HG03139 (cell line): ENCODE measurements around the gene PPP1R13B.
"Not testable (repeated sequence)": the region's sequence is repeated elsewhere in the genome, so short reads cannot be mapped to it uniquely, and the experiment has no call there.

ENCODE experiments used
- ATAC-seq: cut with Tn5 transposase; IDR thresholded peaks from one replicate; pipeline ENCODE4 v1.9.1; 2021; ENCODE audit not compliant: unreplicated experiment

The PPP1R13B gene

DNA sequence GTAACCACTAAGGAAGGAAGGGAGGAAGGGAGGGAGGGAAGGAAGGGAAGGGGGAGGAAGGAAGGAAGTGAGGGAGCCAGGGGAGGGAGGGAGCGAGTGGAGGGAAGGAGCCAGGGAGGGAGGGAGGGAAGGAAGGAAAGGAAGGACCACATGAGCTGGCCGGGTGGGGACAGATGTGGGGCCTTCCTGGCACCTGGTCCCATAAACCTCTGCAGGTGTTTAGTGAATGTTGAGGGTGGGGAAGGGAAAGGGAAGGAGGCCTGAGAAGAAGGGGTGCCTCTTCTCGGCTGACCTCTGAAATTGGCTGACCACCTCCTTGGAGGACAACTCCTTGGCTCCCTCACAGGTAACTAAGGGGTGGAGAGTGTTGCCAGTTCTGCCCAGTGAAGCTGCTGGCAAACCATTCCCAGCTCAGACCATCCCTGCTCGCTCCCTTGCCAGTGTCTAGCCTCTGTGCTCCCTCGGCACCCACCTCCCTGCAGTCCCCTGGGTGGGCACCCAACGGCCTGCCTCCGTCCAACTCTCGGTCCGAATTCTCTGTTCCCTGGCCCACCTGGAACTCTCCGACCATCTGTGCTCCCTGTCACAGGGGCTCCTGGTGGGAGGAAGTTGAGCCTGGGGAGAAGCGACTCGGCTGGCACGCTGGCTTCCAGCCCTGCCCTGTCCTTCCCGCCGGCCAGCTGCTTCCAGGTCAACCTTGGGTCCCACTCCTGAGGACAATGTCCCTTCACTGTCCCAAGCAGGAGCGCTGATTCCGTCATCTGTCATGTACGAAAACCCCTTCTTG, 12.2 kb upstream of the PPP1R13B start:
- ATAC-seq: no peak

DNA sequence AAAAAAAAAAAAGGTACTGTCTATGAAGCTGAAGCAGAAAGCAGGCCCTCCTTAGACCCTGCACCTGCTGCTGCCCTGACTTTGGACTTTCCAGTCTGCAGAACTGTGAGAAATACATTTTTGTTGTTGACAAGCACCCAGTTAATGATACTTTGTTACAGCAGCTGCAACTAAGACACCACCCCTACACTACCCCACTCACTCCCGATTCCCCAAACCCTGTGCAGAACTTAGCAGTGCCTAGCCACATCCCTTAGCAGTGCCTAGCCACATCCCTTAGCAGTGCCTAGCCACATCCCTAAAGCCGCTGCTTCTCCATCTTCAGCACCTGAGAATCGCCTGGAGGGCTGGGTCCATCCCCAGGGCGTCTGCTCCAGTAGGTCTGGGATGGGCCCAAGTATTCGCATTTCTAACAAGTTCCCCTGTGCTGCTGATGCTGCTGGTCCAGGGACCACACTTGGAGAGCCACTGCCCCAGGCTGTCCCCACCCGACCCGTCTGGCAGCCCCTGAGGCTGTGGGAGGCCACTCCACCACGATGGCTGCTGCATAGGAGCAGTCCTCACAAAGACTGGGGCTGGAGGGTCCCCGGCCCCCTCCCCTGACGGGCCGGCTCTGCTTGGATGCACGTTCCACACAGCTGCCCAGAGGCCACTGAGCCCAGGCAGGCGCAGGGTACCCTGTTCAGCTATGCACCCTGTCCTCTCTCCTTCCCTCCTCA, 10.8 kb upstream of the PPP1R13B start:
- no peak for ATAC-seq

DNA sequence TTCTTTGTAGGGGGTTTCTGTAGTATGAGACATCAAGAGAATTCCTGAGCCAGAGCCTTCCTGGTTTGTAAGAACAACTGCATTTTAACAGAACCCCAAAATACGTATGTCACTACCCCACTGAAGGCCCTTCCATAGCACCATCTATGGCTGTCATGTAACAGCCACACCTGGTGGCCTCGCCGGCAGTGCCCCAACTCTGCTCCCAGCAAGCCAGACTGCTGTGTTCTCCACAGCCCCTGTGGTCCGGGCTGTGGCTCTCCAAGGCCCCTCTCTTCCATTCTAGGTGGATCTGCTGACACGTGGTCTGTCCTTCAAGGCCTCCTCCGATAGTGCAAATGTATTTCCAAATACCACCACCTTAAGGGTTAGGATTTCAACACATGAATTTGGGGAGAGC, 9.9 kb upstream of the PPP1R13B start:
- ATAC-seq: no peak

DNA sequence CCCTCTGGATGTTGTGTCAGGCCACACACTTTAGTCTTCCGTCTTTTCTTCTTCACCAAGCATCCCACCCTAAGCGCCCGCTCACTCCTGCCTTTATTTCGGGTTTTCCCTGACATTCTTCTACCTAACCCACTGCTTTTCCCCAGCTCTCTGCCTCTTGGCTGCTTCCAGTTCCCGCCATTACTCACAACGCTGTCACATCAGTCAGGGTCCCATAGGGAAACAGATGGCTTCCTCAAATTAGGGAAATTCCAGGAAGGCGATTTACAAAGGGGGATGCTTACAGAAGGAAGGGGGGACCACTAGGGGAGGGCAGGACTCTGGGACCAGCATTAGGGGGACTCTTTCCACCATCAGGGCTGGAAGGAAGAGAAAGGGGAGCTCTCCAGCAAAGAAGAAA, 9.2 kb upstream of the PPP1R13B start:
- ATAC-seq: no peak

DNA sequence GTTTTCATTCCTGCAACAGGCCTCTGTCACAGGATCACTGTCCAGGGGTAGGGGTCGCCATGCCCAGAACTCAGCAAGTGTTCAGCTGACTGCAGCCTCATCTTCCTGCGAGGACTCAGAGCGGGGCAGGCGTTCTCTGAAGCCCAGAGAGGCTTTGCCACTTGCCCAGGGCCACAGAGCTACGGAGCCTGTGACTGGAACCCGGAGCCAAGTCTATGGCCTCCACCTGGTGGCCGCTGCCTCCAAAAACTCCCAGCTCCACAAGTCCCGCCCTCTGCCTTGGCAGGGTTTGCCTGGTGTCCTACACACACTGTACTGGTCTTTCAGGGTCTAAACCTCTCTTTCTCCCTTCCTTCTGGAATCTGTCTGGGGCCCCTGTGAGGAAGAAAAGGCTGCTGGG, 8.7 kb upstream of the PPP1R13B start:
- ATAC-seq: no peak

DNA sequence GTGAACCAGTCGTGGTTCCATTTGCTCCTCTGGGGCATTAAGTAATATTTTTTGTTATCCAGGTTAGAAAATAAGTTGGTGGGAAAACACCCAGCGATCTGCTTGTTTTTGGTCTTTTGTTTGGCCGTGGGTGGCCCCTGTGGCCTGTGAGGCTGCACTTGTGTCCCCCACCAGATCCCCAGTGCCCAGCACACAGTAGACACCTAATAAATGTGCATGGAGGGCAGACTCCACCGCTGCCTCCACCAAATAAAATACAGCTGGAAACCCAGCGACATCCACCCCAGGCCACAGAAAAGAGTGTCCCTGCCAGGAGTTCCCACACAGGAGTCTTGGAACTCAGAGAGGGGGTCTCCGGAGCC, 8.3 kb upstream of the PPP1R13B start:
- ATAC-seq: no peak

DNA sequence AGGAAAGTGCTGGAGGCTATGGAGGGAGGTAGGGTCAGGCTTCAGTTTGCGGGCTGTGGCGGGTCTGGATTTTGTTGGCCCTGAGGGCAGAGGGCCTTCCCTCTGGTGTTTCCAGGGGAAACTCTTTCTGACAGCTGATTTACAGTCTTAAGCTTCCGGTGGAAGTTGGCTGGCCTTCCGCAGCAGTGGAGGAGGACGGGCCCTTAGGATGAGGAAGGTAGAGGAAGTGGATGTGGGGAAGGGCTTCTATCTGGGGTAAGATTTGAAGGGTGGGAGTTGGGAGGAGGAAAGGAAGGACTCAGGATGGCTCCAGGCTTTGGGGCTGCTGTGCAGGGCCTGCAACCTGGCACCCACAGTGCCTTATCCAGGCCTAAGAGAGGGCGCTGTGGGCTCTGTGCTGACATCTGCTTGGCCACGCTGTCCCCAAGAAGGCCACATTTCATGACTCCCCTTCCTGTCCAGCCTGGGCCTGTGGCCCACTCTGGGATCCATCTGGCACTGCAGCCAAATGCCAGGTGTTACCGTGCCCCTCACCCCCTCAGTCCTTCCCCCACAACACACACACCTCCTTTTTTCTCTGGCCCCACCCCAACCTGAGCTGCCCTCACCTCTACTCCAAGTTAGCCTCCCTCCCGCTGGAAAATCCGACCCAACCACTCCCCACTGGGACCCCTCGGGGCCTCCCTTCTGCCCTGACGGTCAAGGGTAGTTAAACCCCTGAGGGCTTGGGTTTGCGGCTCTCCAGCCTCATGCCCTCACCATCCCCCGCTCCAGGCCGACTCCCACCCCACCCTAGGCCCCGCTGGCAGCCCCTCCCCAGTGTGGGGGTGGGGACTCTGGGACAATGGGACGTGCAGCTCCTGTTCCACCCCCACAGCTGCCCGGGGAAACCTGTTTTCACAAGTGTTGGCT, 7.7 kb upstream of the PPP1R13B start:
- no peak for ATAC-seq

DNA sequence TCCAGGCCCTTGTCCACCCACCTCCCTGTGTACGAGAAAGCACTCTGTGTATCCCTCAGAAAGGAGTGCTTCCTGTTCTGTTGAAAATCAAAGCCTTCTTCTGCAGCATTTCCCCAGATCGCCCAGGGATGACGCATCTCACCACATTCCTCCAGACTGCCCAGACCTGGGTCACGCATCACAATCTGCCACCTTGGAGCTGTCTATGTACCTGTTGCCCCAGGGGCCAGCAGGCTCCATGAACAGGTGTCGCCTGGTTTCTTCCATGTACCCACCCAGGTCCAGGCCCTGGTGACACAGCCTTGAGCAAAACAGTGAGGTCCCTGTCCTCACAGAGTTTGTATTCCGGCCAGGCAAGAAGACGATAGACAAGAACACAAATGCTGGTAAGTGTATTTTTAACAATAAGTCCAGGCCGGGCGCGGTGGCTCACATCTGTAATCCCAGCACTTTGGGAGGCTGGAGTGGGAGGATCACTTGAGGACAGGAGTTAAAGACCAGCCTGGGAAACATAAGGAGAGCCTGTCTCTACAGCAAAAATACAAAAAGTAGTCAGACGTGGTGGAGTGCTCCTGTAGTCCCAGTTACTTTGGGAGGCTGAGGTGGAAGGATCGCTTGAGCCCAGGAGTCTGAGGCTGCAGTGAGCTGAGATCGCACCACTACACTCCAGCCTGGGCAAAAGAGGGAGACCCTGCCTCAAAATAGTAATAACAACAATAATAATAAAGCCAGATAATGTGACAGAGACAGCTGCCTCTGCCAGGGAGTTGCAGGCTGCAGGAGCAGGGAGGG, 6.8 kb upstream of the PPP1R13B start:
- ATAC-seq: no peak

DNA sequence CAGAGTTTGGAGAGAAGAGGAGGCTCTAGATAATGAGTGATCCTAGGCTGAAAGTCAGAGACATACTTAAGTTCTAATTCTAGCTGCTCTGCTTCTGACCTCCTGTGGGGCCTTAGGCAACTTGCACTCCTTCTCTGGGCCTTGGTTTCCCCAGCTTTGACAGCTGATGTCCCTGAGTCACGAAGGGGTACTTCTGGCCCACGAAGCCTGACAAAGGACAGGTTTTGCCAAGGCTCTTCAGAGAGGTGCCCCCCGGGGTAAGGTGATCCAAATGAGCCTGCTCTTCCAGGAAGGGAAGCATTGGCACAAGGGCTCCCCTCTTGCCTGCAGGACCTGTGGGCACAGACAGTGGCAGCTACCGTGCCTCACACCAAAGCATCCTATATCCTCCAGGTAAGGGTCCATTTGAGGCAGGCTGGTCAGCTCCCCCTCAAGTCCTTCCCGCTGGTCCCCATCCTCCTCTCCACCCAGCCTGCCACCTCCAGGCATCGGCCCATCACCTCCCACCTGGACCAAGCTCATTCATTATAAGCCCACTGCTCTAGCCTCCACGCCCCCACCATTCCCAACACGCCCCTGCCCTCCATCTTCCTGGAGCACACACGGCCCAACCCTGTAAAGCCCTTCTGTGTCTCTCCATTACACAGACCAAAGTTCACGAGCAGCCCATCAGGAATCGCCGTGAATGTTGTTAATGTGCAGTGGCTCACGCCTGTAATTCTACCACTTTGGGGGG, 1.9 kb upstream of the PPP1R13B start:
- ATAC-seq: no peak

DNA sequence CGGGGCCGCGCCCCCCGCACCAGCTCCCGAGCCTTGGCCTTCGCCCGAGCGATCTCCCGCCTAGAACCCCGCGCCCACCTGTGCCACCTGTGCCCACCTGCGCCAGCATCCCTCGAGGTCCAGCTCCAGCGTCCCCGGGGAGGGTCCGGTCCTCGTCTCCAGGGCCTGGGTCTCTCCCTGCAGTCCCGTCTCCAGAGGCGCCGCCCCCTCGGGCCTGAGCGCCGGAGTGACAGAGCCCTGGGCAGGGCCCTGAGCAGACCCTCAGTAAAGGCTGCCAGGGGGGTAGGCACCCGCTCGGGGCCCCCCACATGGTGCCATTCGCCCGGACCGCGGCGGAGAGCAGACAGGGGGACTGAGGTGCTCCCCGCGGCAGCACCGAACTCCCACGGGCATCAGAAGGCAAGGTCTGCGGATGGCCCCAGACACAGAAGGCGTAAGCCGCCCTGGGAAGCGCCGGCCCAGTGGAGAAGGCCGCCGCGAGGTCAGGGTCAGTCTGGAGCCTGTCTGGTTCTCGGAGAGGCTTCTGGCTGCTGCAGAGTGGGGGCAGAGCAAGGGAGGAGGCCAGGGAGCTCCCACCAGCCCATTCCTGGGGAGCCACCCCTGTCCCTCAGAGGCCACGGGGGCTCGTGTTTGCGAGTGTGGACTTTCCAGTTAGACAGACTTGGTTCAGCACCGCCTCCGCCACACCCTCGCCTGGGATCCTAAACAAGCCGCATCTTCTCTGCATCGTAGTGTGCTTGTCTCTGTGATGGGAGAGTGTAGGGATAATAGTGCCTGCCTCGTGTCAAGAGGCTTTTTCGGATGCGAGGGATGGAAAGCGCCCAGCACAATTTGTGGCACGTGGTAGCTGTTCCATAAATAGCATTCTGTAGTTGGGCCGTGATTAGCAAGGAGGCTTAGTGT, 1.1 kb upstream of the PPP1R13B start:
- ATAC-seq: no peak

DNA sequence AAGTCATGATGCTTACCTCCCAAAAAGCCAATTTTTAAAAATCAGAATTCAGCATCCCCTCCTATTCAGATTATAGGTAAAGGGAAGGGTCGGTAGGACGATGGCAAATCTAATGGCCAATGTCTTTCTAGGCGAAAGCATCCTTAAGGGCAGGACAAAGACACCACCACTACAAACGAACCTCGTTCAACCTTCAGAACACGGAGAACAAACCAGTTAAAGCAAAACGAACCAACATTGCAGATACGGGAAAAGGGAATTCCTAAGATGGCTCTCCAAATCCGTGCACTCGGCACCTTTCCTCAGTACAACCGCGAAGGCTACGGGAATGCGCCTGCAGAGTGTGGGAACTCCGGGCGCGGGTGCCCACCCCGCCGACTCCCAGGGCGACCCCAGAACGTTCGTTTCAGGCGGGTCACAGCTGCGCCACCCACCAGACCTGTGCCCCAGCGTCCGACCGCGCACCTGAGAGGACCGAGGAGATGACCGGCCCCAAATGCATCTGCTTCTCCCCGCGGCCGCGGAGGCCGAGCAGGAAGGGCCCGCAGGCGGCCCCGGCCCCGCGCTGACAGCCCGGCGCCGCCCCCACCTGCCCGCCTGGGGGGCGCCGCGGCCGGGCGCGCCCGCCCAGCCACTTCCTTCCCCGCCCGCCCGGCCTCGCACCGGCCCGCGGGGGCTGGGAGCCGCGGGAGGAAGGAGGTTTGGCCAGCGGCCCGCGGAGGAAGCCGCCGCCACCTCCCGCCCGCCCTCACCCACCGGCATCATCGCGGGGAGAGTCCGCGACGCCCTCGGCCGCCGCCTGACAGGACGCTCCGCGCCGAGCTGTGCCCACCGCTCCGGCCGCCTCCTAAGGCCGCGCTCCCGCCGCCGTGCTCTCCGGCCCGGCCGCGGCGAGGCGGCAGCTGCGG, 578 bp downstream of the PPP1R13B start:
- ATAC-seq: peak; percentile 29

DNA sequence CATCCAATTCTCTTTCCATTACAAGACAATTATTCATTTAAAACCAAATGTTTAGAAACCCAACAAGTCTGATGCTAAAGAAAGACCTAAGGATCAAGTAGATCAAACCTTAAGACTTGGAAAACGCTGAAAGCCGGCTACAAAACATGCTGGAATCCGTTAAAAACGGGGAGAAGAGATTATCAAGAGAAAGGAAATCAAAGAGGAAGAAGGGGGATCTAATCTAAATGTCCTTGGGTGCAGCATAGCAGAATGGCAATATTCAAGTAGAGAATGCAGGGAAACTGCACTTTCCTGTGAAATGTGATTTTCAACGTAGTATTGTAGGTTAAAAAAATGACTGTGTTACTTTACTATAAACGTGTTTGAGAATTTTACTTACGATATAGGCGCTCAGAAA, 1.3 kb downstream of the PPP1R13B start:
- ATAC-seq: no peak

DNA sequence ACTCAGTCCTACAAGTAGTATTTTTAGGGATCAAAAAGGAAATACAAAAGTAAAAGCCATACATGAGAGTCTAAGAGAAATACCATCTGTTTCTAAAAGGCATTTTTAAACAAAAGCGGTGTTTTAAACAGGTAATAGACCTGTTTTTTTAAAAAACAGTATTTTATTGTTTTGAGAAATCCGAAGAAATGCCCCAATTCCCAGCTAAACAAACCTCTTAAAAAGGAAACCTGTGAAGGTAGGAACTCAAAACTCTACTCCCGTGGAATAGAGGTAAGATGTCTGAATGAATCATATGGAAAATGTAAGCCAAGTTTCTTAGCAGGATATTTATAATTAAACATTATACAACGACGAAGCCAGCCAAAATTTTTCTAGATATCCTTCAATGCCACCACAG, 2.0 kb downstream of the PPP1R13B start:
- ATAC-seq: no peak

DNA sequence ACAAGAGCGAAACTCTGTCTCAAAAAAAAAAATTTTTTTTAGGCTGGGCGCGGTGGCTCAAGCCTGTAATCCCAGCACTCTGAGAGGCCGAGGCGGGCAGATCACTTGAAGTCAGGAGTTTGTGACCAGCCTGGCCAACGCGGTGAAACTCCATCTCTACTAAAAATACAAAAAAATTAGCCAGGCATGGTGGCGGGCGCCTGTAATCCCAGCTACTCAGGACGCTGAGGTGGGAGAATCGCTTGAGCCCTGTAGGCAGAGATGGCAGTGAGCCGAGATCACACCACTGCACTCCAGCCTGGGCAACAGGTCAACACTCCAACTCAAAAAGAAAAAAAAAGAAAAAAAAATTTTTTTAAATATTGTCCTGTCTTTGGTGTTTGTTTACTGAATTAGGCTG, 6.1 kb downstream of the PPP1R13B start:
- not testable (repeated sequence) for ATAC-seq

DNA sequence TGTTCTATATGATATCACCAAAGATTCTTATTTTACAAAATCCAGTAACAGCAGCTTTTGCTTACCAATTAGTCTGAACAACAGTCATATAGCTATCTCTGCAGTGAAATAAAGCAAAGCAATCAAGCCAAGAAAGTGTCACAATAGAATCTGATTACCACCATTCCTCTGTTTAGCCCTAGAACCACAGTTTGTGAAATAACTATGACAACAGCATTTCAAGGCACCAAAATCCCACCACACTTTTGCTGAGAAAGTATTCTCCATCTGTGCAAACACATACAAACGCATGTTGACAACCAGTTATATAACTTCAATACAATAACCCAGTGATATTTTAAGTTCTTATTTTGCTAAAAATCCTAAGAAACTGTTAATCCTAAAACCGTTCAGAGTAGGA, 7.4 kb downstream of the PPP1R13B start:
- no peak for ATAC-seq

DNA sequence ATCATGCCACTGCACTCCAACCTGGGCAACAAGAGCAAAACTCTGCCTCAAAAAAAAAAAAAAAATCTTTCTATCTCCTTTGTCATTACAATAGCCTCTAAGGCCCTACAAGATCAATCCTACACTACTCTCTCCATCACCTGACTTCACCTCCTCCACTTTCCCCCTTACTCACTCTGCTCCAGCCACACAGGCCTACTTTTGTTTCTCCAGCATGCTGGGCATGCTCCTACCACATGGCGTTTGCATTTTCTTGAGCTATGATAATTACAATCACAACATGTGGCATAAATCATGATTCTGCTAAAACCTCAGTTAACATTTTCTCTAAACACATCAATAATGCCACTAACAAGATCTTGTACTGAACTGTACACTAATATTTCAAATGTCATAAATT, 7.8 kb downstream of the PPP1R13B start:
- ATAC-seq: no peak

DNA sequence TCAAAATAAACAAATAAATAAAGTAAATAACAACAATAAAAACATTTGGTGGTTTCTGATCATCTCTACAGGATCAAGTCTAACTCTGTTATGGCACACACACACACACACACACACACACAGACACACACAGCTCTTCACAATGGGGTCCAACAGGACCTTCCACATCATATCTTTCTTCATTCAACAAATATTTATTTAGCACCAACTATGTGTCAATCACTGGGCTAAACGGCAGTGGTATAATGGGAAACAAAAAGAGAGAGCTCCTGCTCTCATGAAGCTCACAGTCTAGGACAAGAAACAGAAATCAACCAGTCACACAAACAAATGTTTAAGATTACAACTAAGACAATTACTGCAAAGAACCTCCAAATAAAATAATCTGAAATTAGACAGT, 9.3 kb downstream of the PPP1R13B start:
- no peak for ATAC-seq
